HG03139 (cell line): ENCODE results near the gene ANKRD33B.
"Not testable (repeated sequence)": the region's sequence is repeated elsewhere in the genome, so short reads cannot be mapped to it uniquely, and the experiment has no call there.

Experiments used
- ATAC-seq: cut with Tn5 transposase; IDR thresholded peaks from one replicate; pipeline ENCODE4 v1.9.1; 2021; ENCODE audit not compliant: unreplicated experiment

ANKRD33B gene

GRCh38 chr5:10653751-10654400, 90.0 kb downstream of the ANKRD33B start:
- no peak for ATAC-seq

GRCh38 chr5:10654566-10654965, 90.7 kb downstream of the ANKRD33B start:
- no peak for ATAC-seq

DNA sequence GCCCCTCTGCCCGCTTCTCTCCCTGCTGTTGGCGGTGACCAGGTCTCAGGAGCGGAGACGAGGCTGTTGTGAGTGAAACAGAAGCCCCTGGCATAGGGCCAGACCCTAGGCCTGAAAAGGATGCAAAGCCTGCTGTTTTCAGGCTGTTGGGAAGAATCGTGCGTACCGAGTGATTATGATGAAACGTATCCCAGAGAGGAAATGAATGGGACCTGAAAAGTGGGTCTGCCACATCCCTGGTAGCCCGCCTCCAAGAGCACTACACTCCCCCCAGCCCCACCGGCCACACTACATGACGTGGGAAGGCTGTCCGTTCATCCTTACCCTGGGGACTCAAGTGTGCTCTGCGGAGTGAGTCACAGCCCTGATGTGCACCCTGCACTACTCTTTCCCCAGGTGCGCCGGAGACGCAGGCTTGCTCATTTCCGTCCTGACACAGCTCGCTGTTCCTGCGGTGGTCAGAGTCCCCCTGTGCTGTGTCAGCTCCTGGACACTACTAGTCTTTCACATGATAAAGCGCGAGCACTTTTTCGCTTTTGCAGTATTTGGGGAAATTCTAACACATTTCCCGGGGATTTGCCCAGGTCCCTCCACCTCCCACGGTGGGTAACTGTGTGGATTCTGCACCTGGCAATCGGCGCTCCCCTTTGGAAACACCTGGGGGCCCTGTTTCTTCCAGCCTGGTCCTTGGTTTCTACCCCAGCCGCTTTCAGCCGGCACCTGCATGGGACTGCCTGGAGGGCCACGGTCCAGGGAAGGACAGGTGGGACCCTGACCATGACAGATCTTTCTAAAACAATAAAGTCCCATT, 91.5 kb downstream of the ANKRD33B start:
- no peak for ATAC-seq

GRCh38 chr5:10655972-10656830, 92.3 kb downstream of the ANKRD33B start:
- no peak for ATAC-seq

GRCh38 chr5:10658265-10658664, 94.4 kb downstream of the ANKRD33B start:
- ATAC-seq: no peak

GRCh38 chr5:10660135-10660534, 96.3 kb downstream of the ANKRD33B start:
- no peak for ATAC-seq

- no peak for ATAC-seq
These were observed 97.0 kb downstream of the ANKRD33B start for GRCh38 chr5:10660720-10661387.

DNA sequence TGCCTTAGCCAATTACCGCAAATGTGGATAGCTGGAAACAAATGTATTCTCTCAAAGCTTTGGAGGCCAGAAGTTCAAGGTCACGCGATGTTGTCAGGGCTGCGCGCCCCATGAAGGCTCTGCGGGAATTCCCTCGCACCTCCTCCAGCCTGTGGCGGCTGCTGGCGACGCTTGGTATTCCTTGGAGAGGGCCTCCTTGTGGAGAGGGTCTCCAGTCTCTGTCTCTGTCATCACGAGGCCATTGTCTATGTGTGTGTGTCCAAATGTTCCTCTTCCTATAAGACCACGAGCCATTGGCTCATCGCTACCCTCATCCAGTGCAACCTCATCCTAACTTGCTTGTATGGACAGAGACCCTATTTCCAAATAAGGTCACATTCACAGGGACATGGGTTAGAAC, 97.5 kb downstream of the ANKRD33B start:
- ATAC-seq: no peak

DNA sequence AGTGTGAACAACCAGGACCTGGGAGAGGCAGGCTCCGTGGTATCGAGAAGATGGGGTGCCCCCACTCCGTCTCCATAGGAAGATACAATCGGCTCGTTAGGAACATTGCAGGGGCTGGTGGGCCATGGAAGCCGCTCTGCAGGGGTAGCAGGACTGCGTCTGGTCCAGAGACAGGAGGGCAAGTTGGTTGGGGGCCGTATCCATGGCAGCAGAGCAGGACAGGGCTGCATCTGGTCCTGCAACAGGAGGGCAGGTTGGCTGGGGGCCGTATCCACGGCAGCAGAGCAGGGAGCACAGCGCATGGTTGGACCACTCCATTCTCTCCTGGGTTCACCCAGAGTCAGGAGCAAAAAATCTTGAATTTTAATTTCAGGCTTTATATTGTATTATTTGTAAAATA, 98.2 kb downstream of the ANKRD33B start:
- no peak for ATAC-seq

- no peak for ATAC-seq
These were observed 99.0 kb downstream of the ANKRD33B start for GRCh38 chr5:10662661-10663488.

- ATAC-seq: no peak
These were observed 99.8 kb downstream of the ANKRD33B start for GRCh38 chr5:10663489-10664179.

DNA sequence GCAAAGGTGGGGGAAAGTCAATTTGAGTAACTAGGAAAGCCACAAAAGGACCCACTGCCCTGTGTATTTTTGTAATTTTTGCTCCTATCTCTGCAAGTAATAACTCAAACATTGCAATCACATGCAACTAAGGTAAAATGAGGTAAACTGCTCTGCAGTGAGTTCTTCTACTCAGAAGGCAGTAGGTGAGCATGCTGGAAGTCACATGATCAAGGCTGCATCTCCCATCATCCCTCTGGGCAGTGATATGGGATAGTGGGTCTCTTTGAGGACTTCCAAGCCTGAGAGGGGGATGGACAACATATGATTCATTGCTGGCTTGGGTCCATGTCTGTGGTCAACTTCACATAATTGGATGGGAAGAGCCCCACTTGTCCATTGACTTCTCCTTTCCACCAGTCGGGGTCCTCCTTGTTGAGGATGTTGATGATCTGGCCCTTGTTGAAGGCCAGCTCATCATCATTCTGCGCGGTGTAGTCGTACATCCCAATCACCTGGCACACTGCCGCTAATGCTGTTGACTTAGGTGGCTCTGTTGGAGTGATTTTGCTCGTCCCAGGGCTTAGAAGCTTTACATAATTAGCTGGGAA, 100.4 kb downstream of the ANKRD33B start:
- ATAC-seq: not testable (repeated sequence)

DNA sequence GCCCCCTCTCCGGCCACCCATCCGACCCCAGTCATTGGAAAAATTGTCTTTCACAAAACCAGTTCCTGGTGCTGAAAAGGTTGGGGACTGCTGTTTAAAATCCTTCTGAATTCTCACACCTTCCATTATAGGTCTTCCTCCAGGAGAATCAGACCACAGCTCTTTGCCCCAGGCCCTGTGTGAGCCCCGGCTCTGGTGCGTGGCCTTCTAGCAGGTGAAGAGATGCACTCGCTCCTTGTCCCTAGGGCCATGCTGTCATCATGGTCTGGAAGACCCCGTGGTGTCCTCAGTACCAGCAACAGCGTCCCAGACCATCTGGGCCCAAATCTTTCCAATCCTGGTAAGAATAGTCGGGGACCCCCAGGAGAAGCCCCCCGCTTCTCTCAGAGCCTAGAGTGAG, 101.9 kb downstream of the ANKRD33B start:
- ATAC-seq: no peak

GRCh38 chr5:10666531-10667299, 102.8 kb downstream of the ANKRD33B start:
- no peak for ATAC-seq

GRCh38 chr5:10667431-10668057, 103.7 kb downstream of the ANKRD33B start:
- ATAC-seq: no peak

DNA sequence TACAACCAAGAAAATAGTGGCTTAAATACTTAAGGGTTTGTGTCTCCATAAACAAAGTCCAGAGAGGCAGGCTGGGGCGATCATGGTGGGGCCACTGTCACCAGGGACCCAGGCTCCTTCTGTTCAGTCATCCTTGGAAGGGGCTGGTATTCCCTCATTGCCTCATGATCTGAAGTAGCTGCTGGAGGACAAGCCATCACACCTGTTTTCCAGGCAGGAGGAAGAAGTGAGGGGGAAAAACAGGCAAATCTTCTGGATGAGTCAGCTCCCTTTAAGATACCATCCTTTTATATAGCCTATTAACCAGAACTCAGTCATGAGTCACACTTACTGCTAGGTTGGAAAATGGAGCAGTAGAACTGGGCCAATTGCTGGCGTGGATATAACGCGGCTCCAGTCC, 104.8 kb downstream of the ANKRD33B start:
- no peak for ATAC-seq

DNA sequence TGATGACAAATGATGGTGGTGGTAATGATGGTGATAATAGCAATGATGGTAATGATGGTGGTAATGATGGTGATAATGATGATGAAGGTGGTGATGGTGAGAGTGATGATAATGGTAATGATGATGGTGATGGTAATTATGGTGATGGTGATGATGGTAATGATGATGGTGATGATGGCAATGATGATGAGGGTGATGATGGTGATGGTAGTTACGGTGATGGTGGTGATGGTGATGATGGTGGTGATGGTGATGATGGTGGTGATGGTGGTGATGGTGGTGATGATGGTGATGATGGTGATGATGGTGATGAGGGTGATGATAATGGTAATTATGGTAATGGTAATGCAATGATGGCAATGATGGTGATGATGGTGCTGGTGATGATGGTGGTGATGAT, 106.1 kb downstream of the ANKRD33B start:
- no peak for ATAC-seq
